Activated CD4-positive, alpha-beta T cell treated with anti-CD3 and anti-CD28 coated beads, Interleukin-2, Interleukin-4, amounts not matched to agents 100 ng/mL and 50 ng/mL, durations not matched to agents 16 hours and 8 hours (primary cell): Measurements from ENCODE around the gene LCOR.
A peak's percentile ranks its signal among the peaks of the same experiment; 100 is the strongest.
"Not testable (repeated sequence)": the region's sequence is repeated elsewhere in the genome, so short reads cannot be mapped to it uniquely, and the experiment has no call there.

Experiments
- DNase-seq: peaks from one replicate; pipeline ENCODE4 v3.0.0-alpha.2; 2020; ENCODE audit warnings: low spot score

The LCOR gene

DNA sequence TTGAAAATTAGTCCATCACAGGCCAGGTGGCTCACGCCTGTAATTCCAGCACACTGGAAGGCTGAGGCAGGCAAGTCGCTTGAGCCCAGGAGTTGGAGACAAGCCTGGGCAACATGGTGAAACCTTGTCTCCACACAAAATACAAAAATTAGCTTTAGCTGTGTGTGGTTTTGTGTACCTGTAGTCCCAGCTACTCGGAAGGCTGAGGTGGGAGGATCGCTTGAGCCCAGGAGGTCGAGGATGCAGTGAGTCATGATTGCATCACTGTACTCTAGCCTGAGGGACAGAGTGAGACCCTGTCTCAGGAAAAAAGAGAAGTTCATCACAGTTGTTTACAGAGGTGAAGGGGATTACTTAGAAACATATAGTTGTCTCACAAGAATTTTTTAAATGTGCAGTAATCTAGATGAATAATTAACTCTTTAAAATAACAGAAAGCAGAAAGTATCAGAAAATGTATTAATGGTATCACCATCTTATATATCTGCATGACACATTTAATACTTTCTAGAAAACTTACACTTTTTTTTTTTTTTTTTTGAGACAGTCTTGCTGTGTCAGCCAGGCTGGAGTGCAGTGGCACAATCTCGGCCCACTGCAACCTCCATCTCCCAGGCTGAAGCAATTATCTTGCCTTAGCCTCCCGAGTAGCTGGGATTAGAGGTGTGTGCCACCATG is 8.9 kb downstream of the LCOR start:
- no peak for DNase-seq

DNA sequence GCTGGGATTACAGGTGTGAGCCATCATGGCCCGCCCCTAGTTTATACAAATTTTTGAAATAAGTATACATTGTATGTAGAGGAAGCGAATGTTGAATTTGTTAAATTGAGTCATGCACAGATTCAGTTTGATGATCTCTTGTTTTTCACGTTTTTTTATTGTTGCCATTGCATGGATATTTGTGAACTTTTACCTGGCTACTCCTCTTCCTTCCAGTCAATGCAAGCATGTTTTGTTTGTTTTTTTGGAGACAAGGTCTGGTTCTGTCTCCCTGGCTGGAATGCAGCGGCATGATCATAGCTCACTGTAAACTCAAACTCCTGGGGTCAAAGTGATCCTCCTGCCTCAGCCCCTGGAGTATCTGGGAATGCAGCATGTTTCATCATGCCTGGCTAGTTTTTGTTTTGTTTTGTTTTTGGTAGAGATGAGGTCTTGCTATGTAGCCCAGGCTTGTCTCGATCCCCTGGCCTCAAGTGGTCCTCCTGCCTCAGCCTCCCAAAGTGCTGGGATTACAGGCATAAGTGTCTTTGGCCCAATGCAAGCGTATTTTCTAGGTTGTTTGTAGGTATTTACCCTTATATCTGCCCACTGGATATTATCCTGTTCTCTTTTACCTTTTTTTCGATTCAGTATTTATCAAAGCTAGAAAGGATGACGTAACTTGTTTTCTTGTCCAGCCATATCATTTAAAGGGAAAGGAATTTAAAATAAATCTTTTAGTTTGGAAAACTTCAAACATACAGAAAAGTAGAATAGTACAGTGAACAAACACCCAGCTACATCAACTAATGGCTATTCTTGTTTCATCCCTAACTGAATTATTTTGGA is 11.0 kb downstream of the LCOR start:
- DNase-seq: no peak

DNA sequence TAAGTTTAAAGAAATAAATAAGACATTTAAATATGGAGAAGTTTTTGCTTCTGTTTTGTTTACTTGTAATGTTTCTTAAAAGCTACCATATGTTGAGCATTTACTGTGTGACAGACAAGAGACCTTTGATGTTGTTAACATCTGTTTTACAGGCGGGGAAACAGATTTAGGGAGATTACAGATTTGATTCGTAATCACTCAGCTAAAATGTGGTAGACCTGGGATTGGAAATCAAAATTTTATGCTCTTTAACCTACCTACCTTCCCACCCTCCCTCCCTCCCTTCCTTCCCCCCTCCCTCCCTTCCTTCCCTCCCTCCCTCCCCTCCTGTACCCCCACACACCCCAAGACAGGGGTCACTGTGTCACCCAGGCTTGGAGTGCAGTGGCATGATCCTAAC is 11.7 kb downstream of the LCOR start:
- no peak for DNase-seq

- no peak for DNase-seq
Measured at GRCh38 chr10:96846395-96846794, 14.3 kb downstream of the LCOR start.

DNA sequence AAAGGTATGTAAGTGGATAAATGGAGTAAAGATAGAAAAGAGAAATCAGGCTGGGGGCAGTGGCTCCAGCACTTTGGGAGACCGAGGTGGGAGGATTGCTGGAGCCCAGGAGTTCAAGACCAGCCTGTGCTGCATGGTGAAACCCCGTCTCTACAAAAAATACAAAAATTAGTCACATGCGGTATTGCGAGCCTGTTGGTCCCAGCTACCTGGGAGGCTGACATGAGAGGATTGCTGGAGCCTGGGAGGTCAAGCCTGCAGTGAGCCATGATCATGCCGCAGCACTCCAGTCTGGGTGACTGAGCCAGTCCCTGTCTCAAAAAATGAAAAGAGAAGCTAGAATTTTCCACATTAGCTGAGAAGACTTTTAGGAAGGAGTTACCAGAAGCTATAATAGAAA is 14.8 kb downstream of the LCOR start:
- DNase-seq: no peak

DNA sequence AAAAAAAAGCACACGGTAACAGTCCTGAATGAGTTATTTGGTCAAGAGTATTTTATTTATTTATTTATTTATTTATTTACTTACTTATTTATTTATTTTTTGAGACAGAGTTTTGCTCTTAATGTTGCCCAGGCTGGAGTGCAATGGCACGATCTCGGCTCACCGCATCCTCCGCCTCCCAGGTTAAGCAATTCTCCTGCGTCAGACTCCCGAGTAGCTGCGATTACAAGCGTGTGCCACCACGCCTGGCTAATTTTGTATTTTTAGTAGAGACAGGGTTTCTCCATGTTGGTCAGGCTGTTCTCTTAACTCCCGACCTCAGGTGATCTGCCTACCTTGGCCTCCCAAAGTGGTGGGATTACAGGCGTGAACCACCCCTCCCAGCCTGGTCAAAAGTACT is 15.3 kb downstream of the LCOR start:
- DNase-seq: not testable (repeated sequence)

- DNase-seq: no peak
Measured at GRCh38 chr10:96850113-96850512, 18.0 kb downstream of the LCOR start.

- DNase-seq: no peak
Measured at GRCh38 chr10:96850825-96851224, 18.7 kb downstream of the LCOR start.

GRCh38 chr10:96851281-96851680 is 19.2 kb downstream of the LCOR start:
- DNase-seq: no peak

DNA sequence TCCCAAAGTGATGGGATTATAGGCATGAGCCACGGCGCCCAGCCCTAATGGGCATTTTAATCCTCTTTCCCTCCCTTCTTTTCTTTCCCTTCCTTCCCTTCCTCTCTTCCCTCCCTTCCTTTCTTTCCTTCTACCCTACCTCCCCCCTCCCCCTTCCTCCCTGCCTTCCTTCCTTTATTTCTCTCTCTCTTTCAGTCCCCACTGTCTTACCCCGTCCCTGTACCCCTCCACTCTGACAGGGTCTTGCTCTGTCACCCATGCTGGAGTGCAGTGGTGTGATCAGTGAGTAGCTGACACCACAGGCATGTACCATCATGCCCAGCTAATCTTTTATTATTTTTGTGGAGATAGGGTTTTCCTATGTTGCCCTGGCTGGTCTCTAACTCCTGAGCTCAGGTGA is 24.2 kb downstream of the LCOR start:
- DNase-seq: no peak

- DNase-seq: no peak
Measured at GRCh38 chr10:96857301-96858012, 25.4 kb downstream of the LCOR start.

- no peak for DNase-seq
Measured at GRCh38 chr10:96858038-96858705, 26.1 kb downstream of the LCOR start.

DNA sequence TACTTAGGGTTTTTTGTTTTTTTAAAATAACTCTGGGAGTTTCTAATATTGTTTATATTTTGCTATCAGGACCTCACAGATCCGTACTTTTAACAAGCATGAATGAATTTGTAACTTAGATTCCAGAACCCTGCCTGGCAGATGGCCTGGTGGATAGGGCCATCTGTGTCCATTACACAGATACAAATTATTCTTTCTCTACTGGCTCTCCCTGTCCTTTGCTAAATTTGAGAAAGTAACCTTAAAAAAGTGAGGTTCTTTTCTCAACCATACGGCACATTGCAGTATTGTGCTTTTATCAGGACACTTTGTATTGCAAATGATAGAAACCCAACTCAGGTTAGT is 26.6 kb downstream of the LCOR start:
- no peak for DNase-seq

DNA sequence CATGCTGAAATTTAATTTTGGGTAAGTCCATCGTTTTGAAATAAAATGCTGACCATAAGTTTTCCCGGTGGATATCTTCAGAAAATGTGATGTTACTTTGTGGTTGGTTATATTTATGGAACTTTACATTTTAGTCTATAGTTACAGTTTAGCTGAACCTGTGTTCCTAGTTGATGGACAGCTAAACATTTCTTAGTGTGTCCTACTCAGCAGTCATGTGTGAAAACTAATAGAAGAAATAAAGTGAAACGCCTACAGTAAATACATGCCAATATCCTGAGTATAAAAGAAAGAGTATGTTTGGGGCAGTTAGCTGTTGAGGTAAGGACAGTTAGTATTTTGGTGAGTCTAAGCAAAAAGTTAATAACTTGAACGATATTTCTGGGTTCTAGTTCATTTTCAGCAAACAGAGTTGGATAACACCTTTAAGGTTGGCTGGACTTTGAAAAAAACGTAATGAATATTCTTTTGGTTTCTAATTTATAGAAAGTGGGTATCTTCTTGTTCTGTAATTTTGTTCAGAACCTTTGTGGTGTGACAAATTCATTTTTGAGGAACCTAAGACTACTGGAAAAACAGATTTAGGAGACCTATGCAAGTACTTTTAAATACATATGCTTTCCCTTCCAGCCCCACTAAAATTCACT is 28.7 kb downstream of the LCOR start:
- DNase-seq: no peak

- peak; percentile 39 for DNase-seq
Measured at GRCh38 chr10:96863922-96864543, 31.9 kb downstream of the LCOR start.

DNA sequence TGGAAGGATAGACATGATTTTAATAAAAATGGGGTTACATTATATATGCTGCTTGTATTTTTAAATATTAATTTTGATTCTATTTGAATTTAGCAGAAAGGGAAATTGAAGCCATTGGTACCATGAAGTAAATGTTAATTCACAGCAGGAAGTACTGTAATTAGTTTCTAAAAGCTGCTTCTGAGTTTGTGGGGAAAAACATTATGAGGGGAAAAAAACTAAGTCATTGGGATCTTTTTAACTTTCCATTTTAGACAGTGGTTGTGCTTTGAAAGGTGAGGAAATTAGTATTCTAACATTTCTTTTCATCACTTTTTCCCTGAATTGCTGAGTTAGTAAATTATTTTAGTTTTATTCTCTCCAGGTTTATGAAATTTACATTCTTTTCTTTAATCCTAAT is 41.0 kb downstream of the LCOR start:
- no peak for DNase-seq

DNA sequence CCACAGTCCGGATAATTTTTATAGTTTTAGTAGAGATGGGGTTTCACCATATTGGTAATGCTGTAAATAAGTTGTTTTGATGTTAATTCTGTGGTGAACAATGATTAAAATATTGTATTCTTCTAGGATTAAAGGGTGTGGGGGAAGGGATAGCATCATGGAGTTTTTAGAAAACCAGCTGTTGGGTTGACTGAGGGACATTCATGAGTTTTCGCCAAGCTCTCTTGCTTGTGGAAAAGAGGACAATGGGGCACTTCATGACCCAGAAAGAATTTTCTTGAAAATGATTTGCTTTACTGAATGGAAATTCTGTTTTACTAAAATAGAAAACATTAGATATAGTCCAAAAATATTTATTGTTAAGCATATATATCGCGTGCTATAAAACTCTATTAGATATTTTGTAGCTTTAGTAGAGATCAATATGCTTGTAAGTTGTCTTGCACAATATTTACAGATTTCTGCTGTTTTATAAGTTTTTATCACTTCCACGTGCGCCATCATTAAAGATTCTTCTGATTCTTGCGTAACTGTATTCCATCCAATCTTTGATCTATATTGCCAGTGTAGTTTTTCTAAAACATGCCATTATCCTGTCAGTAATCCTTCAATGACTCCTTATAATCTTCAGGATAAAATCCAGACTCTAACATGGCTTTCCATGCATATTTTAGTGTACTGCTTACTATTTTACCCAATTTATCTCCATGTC is 41.8 kb downstream of the LCOR start:
- DNase-seq: no peak

- DNase-seq: no peak
Measured at GRCh38 chr10:96878057-96878456, 46.0 kb downstream of the LCOR start.

- no peak for DNase-seq
Measured at GRCh38 chr10:96880575-96880974, 48.5 kb downstream of the LCOR start.

- no peak for DNase-seq
Measured at GRCh38 chr10:96889415-96890171, 57.5 kb downstream of the LCOR start.
